ENCODE data around the gene NOP53. TPM values are rescaled to one million over a fixed set of nuclear protein-coding genes. Genes with fewer than 3 reads are reported as not detected.
"Not testable (repeated sequence)": the region's sequence is repeated elsewhere in the genome, so short reads cannot be mapped to it uniquely, and the experiment has no call there.

NOP53 gene
- total RNA-seq, 2 donors from 2014 or later, result 143 to 243 TPM

DNA sequence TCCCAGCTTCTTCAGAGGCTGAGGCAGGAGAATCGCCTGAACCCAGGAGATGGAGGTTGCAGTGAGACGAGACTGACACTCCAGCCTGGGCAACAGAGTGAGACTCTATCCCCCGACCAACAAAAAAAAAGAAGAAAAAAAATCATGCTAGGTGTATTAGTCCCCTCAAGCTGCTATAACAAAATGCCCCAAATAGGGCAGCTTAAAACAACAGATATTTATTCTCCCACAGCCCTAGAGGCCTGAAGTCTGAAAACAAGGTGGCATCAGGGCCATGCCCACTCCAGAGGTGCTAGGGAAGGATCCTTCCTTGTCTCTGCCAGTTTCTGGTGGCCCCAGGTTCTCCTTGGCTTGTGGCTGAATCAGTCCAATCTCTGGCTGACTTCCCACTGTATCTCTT lies 40.7 kb upstream of the NOP53 start:
- Histone ChIP-seq H3K27ac (no peak overlapping the region), H3K36me3 (peaks cover 25% of the 10 kb centered on the region), H3K4me1 (no peaks in the 10 kb centered on the region), H3K9me3 (no peaks in the 10 kb centered on the region), H3K4me3 (no peak overlapping the region), H3K27me3 (no peaks in the 10 kb centered on the region)
- TF ChIP-seq, protein P1, sequence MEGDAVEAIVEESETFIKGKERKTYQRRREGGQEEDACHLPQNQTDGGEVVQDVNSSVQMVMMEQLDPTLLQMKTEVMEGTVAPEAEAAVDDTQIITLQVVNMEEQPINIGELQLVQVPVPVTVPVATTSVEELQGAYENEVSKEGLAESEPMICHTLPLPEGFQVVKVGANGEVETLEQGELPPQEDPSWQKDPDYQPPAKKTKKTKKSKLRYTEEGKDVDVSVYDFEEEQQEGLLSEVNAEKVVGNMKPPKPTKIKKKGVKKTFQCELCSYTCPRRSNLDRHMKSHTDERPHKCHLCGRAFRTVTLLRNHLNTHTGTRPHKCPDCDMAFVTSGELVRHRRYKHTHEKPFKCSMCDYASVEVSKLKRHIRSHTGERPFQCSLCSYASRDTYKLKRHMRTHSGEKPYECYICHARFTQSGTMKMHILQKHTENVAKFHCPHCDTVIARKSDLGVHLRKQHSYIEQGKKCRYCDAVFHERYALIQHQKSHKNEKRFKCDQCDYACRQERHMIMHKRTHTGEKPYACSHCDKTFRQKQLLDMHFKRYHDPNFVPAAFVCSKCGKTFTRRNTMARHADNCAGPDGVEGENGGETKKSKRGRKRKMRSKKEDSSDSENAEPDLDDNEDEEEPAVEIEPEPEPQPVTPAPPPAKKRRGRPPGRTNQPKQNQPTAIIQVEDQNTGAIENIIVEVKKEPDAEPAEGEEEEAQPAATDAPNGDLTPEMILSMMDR (IDR thresholded peaks at IDR 0.05), result no peak
- no peak for DNase-seq (ENCODE audit: low spot score)

DNA sequence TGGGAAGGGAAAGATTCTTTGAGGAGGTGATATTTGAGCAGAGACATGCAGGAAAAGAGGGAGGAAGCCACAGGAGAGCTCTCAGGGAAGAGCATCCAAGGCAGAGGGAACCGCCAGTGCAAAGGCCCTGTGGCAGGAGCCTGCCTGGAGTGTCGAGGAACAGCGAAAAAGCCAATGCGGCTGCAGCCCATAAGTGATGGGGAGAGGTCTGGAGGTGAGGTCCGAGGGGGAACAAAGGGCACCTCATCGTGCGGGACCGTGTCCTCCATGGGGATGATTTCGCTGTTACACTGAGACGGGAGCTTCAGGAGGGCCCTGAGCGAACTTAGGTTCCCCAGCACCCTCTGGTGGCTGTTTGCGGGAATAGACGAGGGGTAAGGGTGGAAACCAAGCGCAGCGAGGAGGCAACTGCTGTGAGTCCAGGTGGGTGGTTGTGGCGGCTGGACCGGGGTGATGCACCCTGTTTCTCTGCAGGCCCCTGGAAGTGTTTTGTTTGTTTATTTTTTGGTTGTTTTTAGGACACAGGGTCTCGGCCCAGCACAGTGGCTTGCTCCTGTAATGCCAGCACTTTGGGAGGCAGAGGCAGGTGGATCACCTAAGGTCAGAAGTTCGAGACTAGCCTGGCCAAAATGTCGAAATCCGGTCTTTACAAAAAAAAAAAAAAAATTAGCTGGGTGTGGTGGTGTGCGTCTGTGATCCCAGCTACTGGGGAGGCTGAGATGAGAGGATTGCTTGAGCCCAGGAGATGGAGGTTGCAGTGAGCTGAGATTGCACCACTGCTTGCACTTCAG lies 38.0 kb upstream of the NOP53 start:
- no peak overlapping the region for H3K27ac ChIP-seq
- no peak overlapping the region for H3K4me3 ChIP-seq
- no peaks in the 10 kb centered on the region for H3K4me1 ChIP-seq
- peak; percentile 76 for DNase-seq (ENCODE audit: low spot score)
- no peaks in the 10 kb centered on the region for H3K27me3 ChIP-seq
- H3K9me3 ChIP-seq, result no peaks in the 10 kb centered on the region
- peaks cover 3% of the 10 kb centered on the region for H3K36me3 ChIP-seq
- TF ChIP-seq, protein P1 (IDR thresholded peaks at IDR 0.05), result peak; percentile 79 to 88

DNA sequence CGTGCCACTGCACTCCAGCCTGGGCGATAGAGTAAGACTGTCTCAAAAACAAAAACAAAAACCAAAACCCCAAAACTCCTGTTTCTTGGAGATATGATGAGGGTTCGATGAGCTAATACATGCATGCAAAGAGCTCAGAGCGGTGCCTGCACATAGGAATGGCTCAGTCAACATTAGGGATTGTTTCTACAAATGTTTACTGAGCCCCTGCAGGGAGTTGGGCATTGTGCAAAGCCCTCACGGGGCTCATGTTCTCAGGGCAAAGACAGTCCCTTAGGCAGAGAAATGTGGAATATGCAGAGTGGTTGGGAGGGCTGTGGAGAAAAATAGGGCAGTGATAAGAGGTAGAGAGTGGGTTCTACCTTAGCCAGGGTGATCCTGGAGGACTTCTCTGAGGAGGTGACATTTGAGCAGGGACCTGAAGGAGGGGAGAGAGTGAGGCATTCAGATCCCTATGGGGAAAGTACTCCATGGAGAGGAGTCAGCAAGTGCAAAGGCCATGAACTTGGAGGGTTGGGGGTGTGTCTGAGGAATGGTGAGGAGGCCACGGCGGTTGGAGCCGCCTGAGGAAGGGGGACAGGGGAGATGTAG lies 33.6 kb upstream of the NOP53 start:
- Histone ChIP-seq H3K4me1 (peaks cover 0 to 31% of the 10 kb centered on the region in 2 donors), H3K36me3 (peaks cover 5% of the 10 kb centered on the region), H3K27ac (no peak overlapping the region), H3K27me3 (no peaks in the 10 kb centered on the region), H3K9me3 (peaks cover 0 to 6% of the 10 kb centered on the region in 2 donors), H3K4me3 (no peak overlapping the region)
- TF ChIP-seq, protein P1 (IDR thresholded peaks at IDR 0.05), result no peak
- no peak for DNase-seq (ENCODE audit: low spot score)

DNA sequence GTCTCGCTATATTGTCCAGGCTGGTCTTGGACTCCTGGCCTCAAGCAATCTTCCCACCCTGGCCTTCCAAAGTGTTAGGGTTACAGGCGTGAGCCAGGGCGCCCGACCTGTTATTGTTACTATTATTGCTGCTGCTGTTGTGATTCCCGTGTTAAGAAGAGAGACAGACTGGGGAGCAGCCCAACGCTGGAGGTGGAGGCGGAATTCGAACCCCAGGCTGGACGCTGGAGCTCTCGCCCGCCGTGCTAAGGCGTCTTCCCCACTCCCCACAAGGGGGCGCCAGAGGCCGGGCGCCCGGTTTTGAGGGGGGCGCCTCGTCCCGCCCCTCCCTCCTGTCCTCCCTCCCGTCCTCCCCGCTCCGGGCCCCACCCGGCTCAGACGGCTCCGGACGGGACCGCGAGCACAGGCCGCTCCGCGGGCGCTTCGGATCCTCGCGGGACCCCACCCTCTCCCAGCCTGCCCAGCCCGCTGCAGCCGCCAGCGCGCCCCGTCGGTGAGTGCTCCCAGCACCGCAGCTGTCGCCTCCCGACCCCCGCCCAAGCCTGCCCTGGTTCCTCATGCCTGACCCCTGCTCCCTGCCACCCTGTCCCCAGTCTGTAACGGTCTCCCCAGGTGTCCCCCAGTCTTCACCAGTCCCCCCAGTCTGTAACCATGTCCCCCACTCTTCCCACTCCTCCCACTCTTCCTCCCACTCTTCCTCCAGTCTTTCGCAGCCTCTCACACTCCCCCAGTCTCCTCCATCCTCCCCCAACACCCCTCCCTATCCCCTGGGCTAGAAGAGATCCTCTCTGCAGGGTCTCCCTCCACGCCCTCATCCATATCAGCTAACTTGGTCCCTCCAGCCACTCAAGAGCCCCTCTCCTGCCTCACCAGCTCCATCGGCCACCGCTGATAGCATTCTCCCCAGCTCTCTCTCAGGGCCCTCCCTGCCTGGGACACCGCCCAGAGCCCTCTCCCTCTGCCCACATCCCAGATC lies 32.0 kb upstream of the NOP53 start, which contains the start of gene EHD2:
TSS of gene EHD2 (plus strand) at position 377 of the 976 bp plus-strand sequence. CDS start 3,191 bp downstream, outside the sequence.
- H3K27ac ChIP-seq, result peak within 1 kb of the TSS; percentile 89 to 91
- H3K4me3 ChIP-seq, result peak within 1 kb of the TSS; percentile 71 to 79
- no peaks in the 10 kb centered on the region for H3K27me3 ChIP-seq
- H3K4me1 ChIP-seq, result peaks cover 0 to 46% of the 10 kb centered on the region in 2 donors
- peaks cover 14% of the 10 kb centered on the region for H3K36me3 ChIP-seq
- DNase-seq (ENCODE audit: low spot score), result peak; percentile 72
- TF ChIP-seq, protein P1 (IDR thresholded peaks at IDR 0.05), result peak; percentile 82 to 97
- peaks cover 0 to 6% of the 10 kb centered on the region in 2 donors for H3K9me3 ChIP-seq

DNA sequence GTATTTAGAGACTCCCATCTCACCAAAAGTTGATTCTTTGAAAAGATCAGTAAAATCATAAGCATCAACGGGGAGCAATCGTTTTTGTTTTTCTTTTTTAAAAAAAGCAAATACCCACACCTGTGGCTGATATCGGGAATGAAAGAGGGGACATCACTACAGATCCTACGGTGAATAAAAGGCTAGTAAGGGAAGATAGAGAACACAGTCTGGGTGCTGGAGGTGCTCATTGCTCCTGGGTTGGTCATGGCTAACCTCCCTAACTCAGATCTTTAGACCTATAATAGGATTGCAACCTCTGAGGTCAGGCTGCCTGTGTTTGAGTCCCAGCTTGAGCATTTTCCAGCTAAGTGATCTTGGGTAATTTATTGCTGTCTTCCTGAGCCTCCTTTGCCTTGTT lies 31.0 kb upstream of the NOP53 start:
- H3K27me3 ChIP-seq, result no peaks in the 10 kb centered on the region
- H3K9me3 ChIP-seq, result peaks cover 0 to 6% of the 10 kb centered on the region in 2 donors
- TF ChIP-seq, protein P1 (IDR thresholded peaks at IDR 0.05), result no peak
- H3K4me3 ChIP-seq, result peak overlapping the region; percentile 71 to 79
- peaks cover 14% of the 10 kb centered on the region for H3K36me3 ChIP-seq
- no peak for DNase-seq (ENCODE audit: low spot score)
- peaks cover 0 to 56% of the 10 kb centered on the region in 2 donors for H3K4me1 ChIP-seq
- H3K27ac ChIP-seq, result peak overlapping the region; percentile 89 to 91

DNA sequence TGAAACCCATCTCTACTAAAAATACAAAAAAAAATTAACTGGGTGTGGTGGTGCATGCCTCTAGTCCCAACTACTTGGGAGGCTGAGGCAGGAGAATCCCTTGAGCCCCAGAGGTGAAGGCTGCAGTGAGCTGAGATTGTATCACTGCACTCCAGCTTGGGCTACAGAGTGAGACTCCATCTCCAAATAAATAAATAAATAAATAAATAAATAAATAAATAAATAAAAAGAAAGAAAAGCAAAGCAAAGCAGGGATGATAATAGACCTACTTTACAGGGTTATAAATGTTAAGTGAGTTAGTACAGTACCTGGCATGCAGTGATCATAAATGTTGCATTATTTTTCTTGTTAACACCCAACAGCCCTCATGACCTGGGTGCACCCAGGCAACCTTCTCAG lies 30.5 kb upstream of the NOP53 start:
- H3K9me3 ChIP-seq; DNase-seq (ENCODE audit: low spot score); H3K27me3 ChIP-seq: not testable (repeated sequence)
- H3K27ac ChIP-seq, result peak overlapping the region; percentile 4 to 91
- H3K4me1 ChIP-seq, result peaks cover 0 to 62% of the 10 kb centered on the region in 2 donors
- peak overlapping the region; percentile 71 to 79 for H3K4me3 ChIP-seq
- H3K36me3 ChIP-seq, result peaks cover 14% of the 10 kb centered on the region
